ENCODE measurements around the gene ZFP36. TPM values are rescaled to one million over a fixed set of nuclear protein-coding genes. Genes with fewer than 3 reads are reported as not detected.

The ZFP36 gene
- total RNA-seq, 1 donor from 2014 or later, result 21.6 TPM

DNA sequence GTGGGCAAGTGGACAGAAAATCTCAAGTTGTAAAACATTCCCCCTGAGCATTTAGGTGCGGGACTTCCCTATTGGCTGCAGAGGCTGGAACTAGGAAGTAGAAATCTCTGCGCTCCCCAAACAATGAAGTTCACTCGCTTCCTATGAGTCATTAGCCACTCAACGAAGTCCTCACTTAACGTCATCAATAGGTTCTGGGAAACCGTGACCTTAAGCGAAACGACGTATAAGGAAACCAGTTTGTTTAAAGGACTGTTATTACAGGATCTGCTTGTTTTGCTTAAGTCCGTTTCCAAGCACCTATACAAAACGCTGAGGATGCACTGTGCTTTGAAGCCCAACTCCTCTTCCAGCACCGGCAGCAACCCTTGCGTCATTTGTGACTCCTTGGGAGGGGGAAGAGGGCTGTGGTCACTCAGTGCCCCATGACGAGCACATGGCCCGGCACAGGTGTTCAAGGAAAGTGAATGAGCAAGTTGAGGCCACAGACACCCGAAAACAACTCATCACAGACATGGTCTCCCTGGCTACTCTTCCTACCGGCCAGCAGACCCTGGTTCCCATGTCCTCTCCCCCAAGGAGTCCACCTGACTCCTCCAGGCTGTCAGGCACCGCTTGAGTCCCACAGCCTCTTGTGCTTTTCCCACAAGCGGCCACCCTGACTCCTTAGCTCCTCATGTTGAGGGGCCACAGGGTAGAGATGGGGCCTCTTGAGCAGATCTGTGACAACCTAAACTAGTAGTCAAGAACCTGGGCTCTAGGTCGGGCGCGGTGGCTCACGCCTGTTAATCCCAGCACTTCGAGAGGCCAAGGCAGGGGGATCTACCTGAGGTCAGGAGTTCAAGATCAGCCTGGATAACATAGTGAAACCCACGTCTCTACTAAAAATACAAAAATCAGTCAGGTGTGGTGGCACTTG lies 24.3 kb downstream of the ZFP36 start:
- H3K27ac ChIP-seq (ENCODE audit: low read depth, low read length), result peak overlapping the region; percentile 99
- H3K4me2 ChIP-seq (ENCODE audit: low read length), result peak overlapping the region; percentile 76
- Mint-ChIP-seq H3K4me3 (ENCODE audit: unreplicated experiment) (peak overlapping the region; percentile 20), H3K36me3 (ENCODE audit: low read depth, unreplicated experiment) (peaks cover 14% of the 10 kb centered on the region), H3K4me1 (ENCODE audit: low read depth, unreplicated experiment) (peaks cover 34% of the 10 kb centered on the region), H3K27me3 (ENCODE audit: low read depth, unreplicated experiment) (no peaks in the 10 kb centered on the region), H3K9me3 (ENCODE audit: unreplicated experiment) (no peaks in the 10 kb centered on the region), H3K27ac (ENCODE audit: unreplicated experiment) (peak overlapping the region; percentile 89)
- peaks cover 26% of the 10 kb centered on the region for H3K36me3 ChIP-seq (ENCODE audit: insufficient read depth, low read length)
- H3K9ac ChIP-seq (ENCODE audit: low read length), result peak overlapping the region; percentile 89
- no peaks in the 10 kb centered on the region for H3K27me3 ChIP-seq (ENCODE audit: insufficient read depth, low read length)
- H3K9me3 ChIP-seq (ENCODE audit: insufficient read depth, low read depth, low read length), result no peaks in the 10 kb centered on the region
- peaks cover 37% of the 10 kb centered on the region for H3K79me2 ChIP-seq (ENCODE audit: insufficient read depth, low read length)
- H2AFZ ChIP-seq (ENCODE audit: low read depth, low read length), result no peak overlapping the region
- DNase-seq (ENCODE audit: low read depth) (peak; percentile 100), FAIRE-seq (no peak)
- H3K4me1 ChIP-seq (ENCODE audit: insufficient read depth, low read length), result peaks cover 36% of the 10 kb centered on the region
- TF ChIP-seq EZH2 (IDR thresholded peaks at IDR 0.05; ENCODE audit: insufficient read depth, low read length), result no peak
- TF ChIP-seq, protein P1, sequence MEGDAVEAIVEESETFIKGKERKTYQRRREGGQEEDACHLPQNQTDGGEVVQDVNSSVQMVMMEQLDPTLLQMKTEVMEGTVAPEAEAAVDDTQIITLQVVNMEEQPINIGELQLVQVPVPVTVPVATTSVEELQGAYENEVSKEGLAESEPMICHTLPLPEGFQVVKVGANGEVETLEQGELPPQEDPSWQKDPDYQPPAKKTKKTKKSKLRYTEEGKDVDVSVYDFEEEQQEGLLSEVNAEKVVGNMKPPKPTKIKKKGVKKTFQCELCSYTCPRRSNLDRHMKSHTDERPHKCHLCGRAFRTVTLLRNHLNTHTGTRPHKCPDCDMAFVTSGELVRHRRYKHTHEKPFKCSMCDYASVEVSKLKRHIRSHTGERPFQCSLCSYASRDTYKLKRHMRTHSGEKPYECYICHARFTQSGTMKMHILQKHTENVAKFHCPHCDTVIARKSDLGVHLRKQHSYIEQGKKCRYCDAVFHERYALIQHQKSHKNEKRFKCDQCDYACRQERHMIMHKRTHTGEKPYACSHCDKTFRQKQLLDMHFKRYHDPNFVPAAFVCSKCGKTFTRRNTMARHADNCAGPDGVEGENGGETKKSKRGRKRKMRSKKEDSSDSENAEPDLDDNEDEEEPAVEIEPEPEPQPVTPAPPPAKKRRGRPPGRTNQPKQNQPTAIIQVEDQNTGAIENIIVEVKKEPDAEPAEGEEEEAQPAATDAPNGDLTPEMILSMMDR (IDR thresholded peaks at IDR 0.05; ENCODE audit: insufficient read depth, low read depth, low read length), result no peak
- peaks cover 34% of the 10 kb centered on the region for H4K20me1 ChIP-seq (ENCODE audit: insufficient read depth, low read length)
- H3K4me3 ChIP-seq (ENCODE audit: insufficient read depth, low read depth, low read length), result peak overlapping the region; percentile 7

DNA sequence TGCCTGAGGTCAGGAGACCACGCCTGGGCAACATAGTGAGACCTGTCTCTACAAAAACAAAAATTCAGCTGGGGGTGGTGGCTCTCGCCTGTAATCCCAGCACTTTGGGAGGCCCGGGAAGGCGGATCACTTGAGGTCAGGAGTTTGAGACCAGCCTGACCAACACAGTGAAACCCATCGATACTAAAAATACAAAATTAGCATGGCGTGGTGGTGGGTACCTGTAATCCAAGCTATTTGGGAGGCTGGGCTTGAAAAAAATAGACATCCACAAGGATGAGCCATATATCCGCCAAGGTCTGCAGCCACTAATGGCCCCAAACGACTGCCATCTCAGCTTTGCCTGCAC lies 26.0 kb downstream of the ZFP36 start:
- Histone ChIP-seq H4K20me1 (ENCODE audit: insufficient read depth, low read length) (peaks cover 29% of the 10 kb centered on the region), H3K9ac (ENCODE audit: low read length) (peak overlapping the region; percentile 99), H2AFZ (ENCODE audit: low read depth, low read length) (no peak overlapping the region), H3K4me3 (ENCODE audit: insufficient read depth, low read depth, low read length) (no peak overlapping the region), H3K4me2 (ENCODE audit: low read length) (no peak overlapping the region), H3K79me2 (ENCODE audit: insufficient read depth, low read length) (peaks cover 39% of the 10 kb centered on the region), H3K27ac (ENCODE audit: low read depth, low read length) (peak overlapping the region; percentile 20), H3K36me3 (ENCODE audit: insufficient read depth, low read length) (peaks cover 26% of the 10 kb centered on the region), H3K9me3 (ENCODE audit: insufficient read depth, low read depth, low read length) (no peaks in the 10 kb centered on the region), H3K27me3 (ENCODE audit: insufficient read depth, low read length) (no peaks in the 10 kb centered on the region), H3K4me1 (ENCODE audit: insufficient read depth, low read length) (peaks cover 40% of the 10 kb centered on the region)
- no peak for DNase-seq (ENCODE audit: low read depth)
- H3K27ac Mint-ChIP-seq (ENCODE audit: unreplicated experiment), result no peak overlapping the region
- TF ChIP-seq EZH2 (IDR thresholded peaks at IDR 0.05; ENCODE audit: insufficient read depth, low read length), result no peak
- TF ChIP-seq, protein P1 (IDR thresholded peaks at IDR 0.05; ENCODE audit: insufficient read depth, low read depth, low read length), result no peak
- H3K4me3 Mint-ChIP-seq (ENCODE audit: unreplicated experiment), result peak overlapping the region; percentile 72
- H3K27me3 Mint-ChIP-seq (ENCODE audit: low read depth, unreplicated experiment), result no peaks in the 10 kb centered on the region
- H3K4me1 Mint-ChIP-seq (ENCODE audit: low read depth, unreplicated experiment), result peaks cover 33% of the 10 kb centered on the region
- H3K9me3 Mint-ChIP-seq (ENCODE audit: unreplicated experiment), result no peaks in the 10 kb centered on the region
- peaks cover 14% of the 10 kb centered on the region for H3K36me3 Mint-ChIP-seq (ENCODE audit: low read depth, unreplicated experiment)
- FAIRE-seq, result no peak
